ENCODE data around the gene CSRP2. TPM values are rescaled to one million over a fixed set of nuclear protein-coding genes. Genes with fewer than 3 reads are reported as not detected.

CSRP2 gene
- total and polyA plus RNA-seq, 2 of the 8 experiments (the other 6 are each of a cell fraction or from before 2014, with no cell fraction given): 149 to 227 TPM

DNA sequence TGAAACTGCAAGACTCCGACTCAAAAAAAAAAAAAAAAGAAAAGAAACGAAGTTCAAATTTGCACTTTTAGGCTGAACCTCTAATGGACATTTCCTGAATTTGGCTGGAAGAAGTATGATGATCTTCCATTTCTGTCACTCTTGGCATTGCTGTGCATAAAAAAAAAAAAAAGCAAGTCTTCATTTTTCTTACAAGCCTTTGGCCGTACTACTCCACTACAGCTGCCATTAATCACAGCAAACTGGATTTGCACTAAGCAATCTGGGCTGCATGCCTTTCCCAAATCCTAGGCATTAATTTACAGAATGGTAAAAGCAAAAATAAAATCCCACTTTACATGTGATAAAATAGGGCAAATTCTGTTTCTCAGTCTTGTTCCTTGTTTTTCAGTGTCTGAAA, 7.1 kb downstream of the CSRP2 start (continued):
- TF ChIP-seq CHD7 (IDR thresholded peaks at IDR 0.05; ENCODE audit: insufficient replicate concordance, low read length) (no peak), SUZ12 (IDR thresholded peaks at IDR 0.05; ENCODE audit: low read length) (no peak), EP300 (IDR thresholded peaks at IDR 0.05; ENCODE audit: borderline replicate concordance in 1 of 2, low read depth in 2 of 2, low read length in 2 of 2) (no peak)

All from H1 (cell line).